ENCODE measurements around the gene KPNA3. TPM values are rescaled to one million over a fixed set of nuclear protein-coding genes. Genes with fewer than 3 reads are reported as not detected.
A peak's percentile ranks its signal among the peaks of the same experiment; 100 is the strongest.

KPNA3 gene
- total RNA-seq (2014; rRNA removed; shearing (Covaris generic)) (33.0 and 36.4 TPM in 2 replicates), polyA plus RNA-seq (2016; fragmentation: Nextera tagmentation; extraction: Ambion mirVana) (29.8 and 34.9 TPM in 2 replicates)

GRCh38 chr13:49792550-49793324 is at the start of gene KPNA3:
KPNA3 (minus strand) TSS chr13:49792682; CDS start chr13:49792506, 176 bp downstream.
- H3F3A ChIP-seq (ENCODE audit: insufficient read depth), result peaks cover 8% of the 10 kb centered on the region; the same call in 1 of the 2 replicates
- peak within 1 kb of the TSS; percentile 94 for H2AFZ ChIP-seq
- peaks cover 43% of the 10 kb centered on the region for H3K79me2 ChIP-seq (ENCODE audit: insufficient read depth)
- DNase-seq, result peak; percentile 98
- in situ Hi-C loops (cut with MboI), result no loop called here
- H4K20me1 ChIP-seq (ENCODE audit: insufficient read depth), result no peaks in the 10 kb centered on the region
- TF ChIP-seq EZH2phosphoT487 (IDR thresholded peaks at IDR 0.05; ENCODE audit: insufficient read depth, low read depth) (no peak), EZH2 (IDR thresholded peaks at IDR 0.05; ENCODE audit: insufficient read depth, poor library complexity, severe bottlenecking) (no peak)
- H3K4me2 ChIP-seq (ENCODE audit: unreplicated experiment), result peak within 1 kb of the TSS; percentile 100
- H3K9me3 ChIP-seq (ENCODE audit: low read depth), result no peaks in the 10 kb centered on the region
- H3K36me3 ChIP-seq (ENCODE audit: low read depth), result no peaks in the 10 kb centered on the region
- no peaks in the 10 kb centered on the region for H3K27me3 ChIP-seq (replicated peaks; ENCODE audit: insufficient read depth)
- H3K4me1 ChIP-seq (ENCODE audit: insufficient read depth), result peaks cover 13% of the 10 kb centered on the region
- H3K4me3 ChIP-seq, result peak within 1 kb of the TSS; percentile 87
- peak within 1 kb of the TSS; percentile 86 for H3K27ac ChIP-seq
- WGBS, 2 experiments (ENCODE audit: low coverage in 1 of 2, low lambda C conversion rate in 2 of 2, missing lambda C conversion rate in 2 of 2), result 1% methylated on average over 29 to 70 of the region's 71 CpGs
- H3K9ac ChIP-seq, result peak within 1 kb of the TSS; percentile 94
- H3K9me2 ChIP-seq (ENCODE audit: insufficient read depth), result no peaks in the 10 kb centered on the region

GRCh38 chr13:49841964-49842363 is 49.5 kb upstream of the KPNA3 start:
- H3F3A ChIP-seq (ENCODE audit: insufficient read depth), result 0 out of 2 replicates have a peak, but pooled peaks cover 5% of the 10 kb centered on the region
- no peaks in the 10 kb centered on the region for H3K27me3 ChIP-seq (replicated peaks; ENCODE audit: insufficient read depth)
- no peaks in the 10 kb centered on the region for H3K36me3 ChIP-seq (ENCODE audit: low read depth)
- H3K27ac ChIP-seq, result no peak overlapping the region
- peaks cover 8% of the 10 kb centered on the region for H3K4me1 ChIP-seq (ENCODE audit: insufficient read depth)
- no peaks in the 10 kb centered on the region for H3K9me3 ChIP-seq (ENCODE audit: low read depth)
- H3K4me2 ChIP-seq (ENCODE audit: unreplicated experiment), result no peak overlapping the region
- 30 to 38% methylated on average over 2 of the region's 2 CpGs for WGBS, 2 experiments (ENCODE audit: low coverage in 1 of 2, low lambda C conversion rate in 2 of 2, missing lambda C conversion rate in 2 of 2)
- H3K9me2 ChIP-seq (ENCODE audit: insufficient read depth), result no peaks in the 10 kb centered on the region
- no peaks in the 10 kb centered on the region for H4K20me1 ChIP-seq (ENCODE audit: insufficient read depth)
- no peak overlapping the region for H3K9ac ChIP-seq
- H3K79me2 ChIP-seq (ENCODE audit: insufficient read depth), result no peaks in the 10 kb centered on the region
- H2AFZ ChIP-seq, result no peak overlapping the region
- in situ Hi-C loops (cut with MboI), result loop anchor here (10.0 kb wide), 1 partner anchor 167 kb away; no protein-coding TSS in a partner anchor
- TF ChIP-seq EZH2 (IDR thresholded peaks at IDR 0.05; ENCODE audit: insufficient read depth, poor library complexity, severe bottlenecking), result no peak
- no peak for TF ChIP-seq EZH2phosphoT487 (IDR thresholded peaks at IDR 0.05; ENCODE audit: insufficient read depth, low read depth)
- no peak overlapping the region for H3K4me3 ChIP-seq
- DNase-seq, result no peak

GRCh38 chr13:49840675-49841074 is 48.2 kb upstream of the KPNA3 start:
- peaks cover 8% of the 10 kb centered on the region for H3K4me1 ChIP-seq (ENCODE audit: insufficient read depth)
- no peaks in the 10 kb centered on the region for H3K9me3 ChIP-seq (ENCODE audit: low read depth)
- H3K4me2 ChIP-seq (ENCODE audit: unreplicated experiment), result no peak overlapping the region
- TF ChIP-seq EZH2phosphoT487 (IDR thresholded peaks at IDR 0.05; ENCODE audit: insufficient read depth, low read depth) (no peak), EZH2 (IDR thresholded peaks at IDR 0.05; ENCODE audit: insufficient read depth, poor library complexity, severe bottlenecking) (no peak)
- no peak for DNase-seq
- no peak overlapping the region for H3K4me3 ChIP-seq
- no peaks in the 10 kb centered on the region for H4K20me1 ChIP-seq (ENCODE audit: insufficient read depth)
- H3K36me3 ChIP-seq (ENCODE audit: low read depth), result no peaks in the 10 kb centered on the region
- no peaks in the 10 kb centered on the region for H3K79me2 ChIP-seq (ENCODE audit: insufficient read depth)
- WGBS, 2 experiments (ENCODE audit: low coverage in 1 of 2, low lambda C conversion rate in 2 of 2, missing lambda C conversion rate in 2 of 2), result 99 to 100% methylated on average over 3 of the region's 3 CpGs
- in situ Hi-C loops (cut with MboI), result loop anchor here (10.0 kb wide), 1 partner anchor 166 kb away; no protein-coding TSS in a partner anchor
- no peak overlapping the region for H3K27ac ChIP-seq
- no peaks in the 10 kb centered on the region for H3K9me2 ChIP-seq (ENCODE audit: insufficient read depth)
- H2AFZ ChIP-seq, result no peak overlapping the region
- no peaks in the 10 kb centered on the region for H3K27me3 ChIP-seq (replicated peaks; ENCODE audit: insufficient read depth)
- H3F3A ChIP-seq (ENCODE audit: insufficient read depth), result 0 out of 2 replicates have a peak, but pooled peaks cover 5% of the 10 kb centered on the region
- no peak overlapping the region for H3K9ac ChIP-seq

- H3K4me2 ChIP-seq (ENCODE audit: unreplicated experiment), result no peak overlapping the region
- no peak overlapping the region for H3K9ac ChIP-seq
- H3F3A ChIP-seq (ENCODE audit: insufficient read depth), result 0 out of 2 replicates have a peak, but pooled peaks cover 5% of the 10 kb centered on the region
- H2AFZ ChIP-seq, result no peak overlapping the region
- H3K27me3 ChIP-seq (replicated peaks; ENCODE audit: insufficient read depth), result no peaks in the 10 kb centered on the region
- no peaks in the 10 kb centered on the region for H3K9me2 ChIP-seq (ENCODE audit: insufficient read depth)
- no peak overlapping the region for H3K4me3 ChIP-seq
- no peaks in the 10 kb centered on the region for H3K79me2 ChIP-seq (ENCODE audit: insufficient read depth)
- peaks cover 8% of the 10 kb centered on the region for H3K4me1 ChIP-seq (ENCODE audit: insufficient read depth)
- no peak overlapping the region for H3K27ac ChIP-seq
- no peak for TF ChIP-seq EZH2phosphoT487 (IDR thresholded peaks at IDR 0.05; ENCODE audit: insufficient read depth, low read depth)
- TF ChIP-seq EZH2 (IDR thresholded peaks at IDR 0.05; ENCODE audit: insufficient read depth, poor library complexity, severe bottlenecking), result no peak
- WGBS, 2 experiments (ENCODE audit: low coverage in 1 of 2, low lambda C conversion rate in 2 of 2, missing lambda C conversion rate in 2 of 2), result 77 to 88% methylated on average over 4 of the region's 4 CpGs
- DNase-seq, result peak; percentile 31
- H3K9me3 ChIP-seq (ENCODE audit: low read depth), result no peaks in the 10 kb centered on the region
- no peaks in the 10 kb centered on the region for H4K20me1 ChIP-seq (ENCODE audit: insufficient read depth)
- no peaks in the 10 kb centered on the region for H3K36me3 ChIP-seq (ENCODE audit: low read depth)
- in situ Hi-C loops (cut with MboI), result loop anchor here (10.0 kb wide), 1 partner anchor 165 kb away; no protein-coding TSS in a partner anchor
Measured at GRCh38 chr13:49840266-49840665, 47.8 kb upstream of the KPNA3 start.

All from GM23248 (cell line).